ENCODE measurements around the gene INHBA. TPM values are rescaled to one million over a fixed set of nuclear protein-coding genes. Genes with fewer than 3 reads are reported as not detected.

The INHBA gene
- total RNA-seq, 1 experiment from 2014 or later: 1.7 TPM

- Histone ChIP-seq H2BK5ac (ENCODE audit: insufficient read length, low read length) (no peak overlapping the region), H3K79me2 (ENCODE audit: insufficient read depth, low read length) (no peaks in the 10 kb centered on the region), H3K23ac (ENCODE audit: insufficient read length, low read depth, low read length) (no peak overlapping the region), H2AK5ac (ENCODE audit: insufficient read length, low read length) (no peak overlapping the region), H3K9ac (ENCODE audit: extremely low read depth, insufficient read length, low read length) (no peak overlapping the region), H3K27ac (ENCODE audit: insufficient read length, low read depth, low read length) (no peak overlapping the region), H3K4me2 (ENCODE audit: insufficient read depth, insufficient read length, low read length) (no peak overlapping the region), H3K9me3 (ENCODE audit: control insufficient read depth, low read depth, low read length) (no peaks in the 10 kb centered on the region), H3K14ac (ENCODE audit: insufficient read depth, low read length) (no peak overlapping the region), H4K91ac (ENCODE audit: insufficient read length, low read depth, low read length) (no peak overlapping the region), H2BK15ac (ENCODE audit: low read depth, low read length) (no peak overlapping the region), H3K56ac (ENCODE audit: insufficient read length, low read depth, low read length) (no peak overlapping the region), H4K5ac (ENCODE audit: insufficient read length, low read depth, low read length) (no peak overlapping the region), H2AFZ (ENCODE audit: low read length) (no peak overlapping the region), H4K20me1 (ENCODE audit: control insufficient read depth, insufficient read depth, insufficient read length) (no peaks in the 10 kb centered on the region), H2BK120ac (ENCODE audit: low read depth, low read length, poor library complexity, severe bottlenecking) (no peak overlapping the region), H3K27me3 (ENCODE audit: insufficient read depth, low read length) (peaks cover 9% of the 10 kb centered on the region; the same call in 1 of the 2 replicates), H4K8ac (replicated peaks; ENCODE audit: insufficient read length, low read depth, low read length) (no peak overlapping the region), H3K79me1 (ENCODE audit: insufficient read depth, low read depth, low read length, poor library complexity, severe bottlenecking) (no peaks in the 10 kb centered on the region), H3K18ac (ENCODE audit: insufficient read length, low read depth, low read length) (no peak overlapping the region), H3K4ac (ENCODE audit: low read depth, low read length) (no peak overlapping the region), H3T11ph (ENCODE audit: low read length) (no peak overlapping the region), H2BK20ac (ENCODE audit: low read depth, low read length, poor library complexity, severe bottlenecking) (no peak overlapping the region), H3K4me1 (ENCODE audit: insufficient read depth, low read length) (no peaks in the 10 kb centered on the region), H3K23me2 (ENCODE audit: insufficient read length, low read depth, low read length, poor library complexity, severe bottlenecking) (peaks cover 10% of the 10 kb centered on the region), H2BK12ac (ENCODE audit: insufficient read length, low read depth, low read length) (no peak overlapping the region)
- no peak for DNase-seq
- no peak for TF ChIP-seq CTCF (conservative IDR thresholded peaks at IDR 0.05)
- no CpG with 5 or more reads among the region's 4 CpGs for WGBS (ENCODE audit: extremely low coverage, insufficient read length, low lambda C conversion rate)
- Mint-ChIP-seq H3K4me3 (no peak overlapping the region), H3K36me3 (ENCODE audit: insufficient read depth in 1 of 3, low read depth in 3 of 3) (no peaks in the 10 kb centered on the region), H3K4me1 (peaks cover 20 to 23% of the 10 kb centered on the region in 2 experiments), H3K27me3 (ENCODE audit: low read depth) (peaks cover 24% of the 10 kb centered on the region), H3K9me3 (no peaks in the 10 kb centered on the region), H3K27ac (no peak overlapping the region)
These were observed 6.7 kb upstream of the INHBA start for GRCh38 chr7:41709621-41710020.
